HuH-7.5 (cell line): ENCODE results near the gene VKORC1.
"Not testable (repeated sequence)": the region's sequence is repeated elsewhere in the genome, so short reads cannot be mapped to it uniquely, and the experiment has no call there.

Experiments used
- DNase-seq: peaks from one replicate; pipeline ENCODE4 v3.0.0; 2011; ENCODE audit warnings: low spot score

Gene VKORC1

GRCh38 chr16:31107465-31107867, 12.9 kb upstream of the VKORC1 start:
- DNase-seq: no peak

- DNase-seq: no peak
These were observed 12.2 kb upstream of the VKORC1 start for GRCh38 chr16:31106509-31107464.

GRCh38 chr16:31105677-31106213, 11.1 kb upstream of the VKORC1 start:
- peak; percentile 87 for DNase-seq

- not testable (repeated sequence) for DNase-seq
These were observed 6.5 kb upstream of the VKORC1 start for GRCh38 chr16:31100876-31101641.

GRCh38 chr16:31099860-31100638, 5.5 kb upstream of the VKORC1 start:
- no peak for DNase-seq

- DNase-seq: no peak
These were observed 541 bp downstream of the VKORC1 start for GRCh38 chr16:31094088-31094423.

- DNase-seq: no peak
These were observed 1.4 kb downstream of the VKORC1 start for GRCh38 chr16:31093132-31093703.

- no peak for DNase-seq
These were observed 2.3 kb downstream of the VKORC1 start for GRCh38 chr16:31092330-31092729.

GRCh38 chr16:31090540-31090939, 4.1 kb downstream of the VKORC1 start:
- no peak for DNase-seq

GRCh38 chr16:31089199-31089598, 5.4 kb downstream of the VKORC1 start:
- no peak for DNase-seq

- no peak for DNase-seq
These were observed 6.0 kb downstream of the VKORC1 start, which contains the start of gene PRSS53 for GRCh38 chr16:31088459-31089183. PRSS53 (minus strand) TSS chr16:31088943; CDS start chr16:31088809, 134 bp downstream.

- DNase-seq: no peak
These were observed 6.6 kb downstream of the VKORC1 start for GRCh38 chr16:31087971-31088370.

- no peak for DNase-seq
These were observed 7.1 kb downstream of the VKORC1 start for GRCh38 chr16:31087481-31087880.

GRCh38 chr16:31086629-31086906, 8.0 kb downstream of the VKORC1 start:
- DNase-seq: no peak

GRCh38 chr16:31085873-31086628, 8.5 kb downstream of the VKORC1 start:
- no peak for DNase-seq

- DNase-seq: no peak
These were observed 9.2 kb downstream of the VKORC1 start for GRCh38 chr16:31085411-31085810.

GRCh38 chr16:31084584-31085302, 9.9 kb downstream of the VKORC1 start:
- no peak for DNase-seq

GRCh38 chr16:31083981-31084380, 10.6 kb downstream of the VKORC1 start:
- DNase-seq: no peak

- no peak for DNase-seq
These were observed 11.0 kb downstream of the VKORC1 start for GRCh38 chr16:31083556-31083955.

GRCh38 chr16:31083081-31083480, 11.5 kb downstream of the VKORC1 start:
- DNase-seq: no peak
